HUES64 (cell line): ENCODE measurements around the gene PIK3R6.

Source experiments
- H3K27ac ChIP-seq: 2 replicates; pipeline ENCODE4 v1.7.0; 2013; ENCODE audit warnings: low read depth, low read length, inconsistent platforms
- H3K27me3 ChIP-seq: 2 replicates; pipeline ENCODE4 v1.6.1; 2013; ENCODE audit warnings: mild to moderate bottlenecking, low read length; ENCODE audit not compliant: insufficient read depth
- H3K36me3 ChIP-seq: 2 replicates; pipeline ENCODE4 v1.6.1; 2013; ENCODE audit warnings: mild to moderate bottlenecking, low read length; ENCODE audit not compliant: insufficient read depth
- H3K4me1 ChIP-seq: 2 replicates; pipeline ENCODE4 v1.6.1; 2013; ENCODE audit warnings: mild to moderate bottlenecking, low read length, moderate library complexity; ENCODE audit not compliant: insufficient read depth
- H3K4me3 ChIP-seq: 2 replicates; pipeline ENCODE4 v1.5.1; 2013; ENCODE audit warnings: mild to moderate bottlenecking, low read length, moderate library complexity
- H3K9ac ChIP-seq: 2 replicates; pipeline ENCODE4 v1.6.1; 2013; ENCODE audit warnings: mild to moderate bottlenecking, low read depth, low read length
- H3K9me3 ChIP-seq: 2 replicates; pipeline ENCODE4 v1.6.1; 2013; ENCODE audit warnings: low read depth, low read length; ENCODE audit not compliant: insufficient read depth
- WGBS: fragments of 150-250, 120-280 bp; methylation state at CpG from one replicate; pipeline ENCODE4 v1.1.7; 2013; ENCODE audit warnings: missing lambda C conversion rate; 5-methylcytosine and 5-hydroxymethylcytosine counted together

Gene PIK3R6

GRCh38 chr17:8904201-8904600, 36.7 kb upstream of the PIK3R6 start:
- Histone ChIP-seq H3K36me3 (no peaks in the 10 kb centered on the region), H3K4me3 (no peak overlapping the region), H3K9ac (no peak overlapping the region), H3K4me1 (peaks cover 10% of the 10 kb centered on the region; the same call in 1 of the 2 replicates), H3K27me3 (no peaks in the 10 kb centered on the region), H3K27ac (no peak overlapping the region), H3K9me3 (no peaks in the 10 kb centered on the region)
- WGBS: 75% methylated on average over 1 of the region's 2 CpGs

- H3K9ac ChIP-seq: no peak overlapping the region
- H3K4me1 ChIP-seq: peaks cover 10% of the 10 kb centered on the region; the same call in 1 of the 2 replicates
- no peaks in the 10 kb centered on the region for H3K27me3 ChIP-seq
- H3K4me3 ChIP-seq: peak overlapping the region; percentile 3; the same call in 1 of the 2 replicates
- 50% methylated on average over 15 of the region's 15 CpGs for WGBS
- H3K36me3 ChIP-seq: no peaks in the 10 kb centered on the region
- 0 out of 2 replicates have a peak overlapping the region, but pooled peaks have one; percentile 26 for H3K27ac ChIP-seq
- no peaks in the 10 kb centered on the region for H3K9me3 ChIP-seq
Observed at GRCh38 chr17:8900626-8901585, 33.4 kb upstream of the PIK3R6 start.

- 89% methylated on average over 6 of the region's 6 CpGs for WGBS
- H3K27me3 ChIP-seq: no peaks in the 10 kb centered on the region
- H3K27ac ChIP-seq: no peak overlapping the region
- H3K9ac ChIP-seq: no peak overlapping the region
- peaks cover 10% of the 10 kb centered on the region; the same call in 1 of the 2 replicates for H3K4me1 ChIP-seq
- H3K9me3 ChIP-seq: no peaks in the 10 kb centered on the region
- no peaks in the 10 kb centered on the region for H3K36me3 ChIP-seq
- peak overlapping the region; percentile 3; the same call in 1 of the 2 replicates for H3K4me3 ChIP-seq
Observed at GRCh38 chr17:8900207-8900606, 32.7 kb upstream of the PIK3R6 start.

GRCh38 chr17:8898636-8899035, 31.2 kb upstream of the PIK3R6 start:
- WGBS: 95% methylated on average over 6 of the region's 6 CpGs
- no peak overlapping the region for H3K9ac ChIP-seq

GRCh38 chr17:8898126-8898525, 30.7 kb upstream of the PIK3R6 start:
- H3K27ac ChIP-seq: no peak overlapping the region
- H3K4me1 ChIP-seq: peaks cover 17% of the 10 kb centered on the region
- no peak overlapping the region for H3K4me3 ChIP-seq

More at GRCh38 chr17:8898636-8899035, 31.2 kb upstream of the PIK3R6 start:
- H3K27me3 ChIP-seq: 0 out of 2 replicates have a peak, but pooled peaks cover 6% of the 10 kb centered on the region
- H3K4me3 ChIP-seq: no peak overlapping the region
- H3K36me3 ChIP-seq: no peaks in the 10 kb centered on the region
- H3K27ac ChIP-seq: no peak overlapping the region
- peaks cover 16% of the 10 kb centered on the region for H3K4me1 ChIP-seq
- no peaks in the 10 kb centered on the region for H3K9me3 ChIP-seq

GRCh38 chr17:8896641-8897635, 29.5 kb upstream of the PIK3R6 start:
- H3K36me3 ChIP-seq: no peaks in the 10 kb centered on the region
- no peak overlapping the region for H3K27ac ChIP-seq

More at GRCh38 chr17:8898126-8898525, 30.7 kb upstream of the PIK3R6 start:
- Histone ChIP-seq H3K36me3 (no peaks in the 10 kb centered on the region), H3K9me3 (no peaks in the 10 kb centered on the region), H3K27me3 (0 out of 2 replicates have a peak, but pooled peaks cover 6% of the 10 kb centered on the region), H3K9ac (no peak overlapping the region)
- 89% methylated on average over 2 of the region's 2 CpGs for WGBS

GRCh38 chr17:8896087-8896486, 28.6 kb upstream of the PIK3R6 start:
- 91% methylated on average over 3 of the region's 3 CpGs for WGBS
- H3K9ac ChIP-seq: no peak overlapping the region
- H3K9me3 ChIP-seq: no peaks in the 10 kb centered on the region
- 0 out of 2 replicates have a peak, but pooled peaks cover 6% of the 10 kb centered on the region for H3K27me3 ChIP-seq
- H3K36me3 ChIP-seq: no peaks in the 10 kb centered on the region
- no peak overlapping the region for H3K27ac ChIP-seq
- peaks cover 17% of the 10 kb centered on the region for H3K4me1 ChIP-seq
- H3K4me3 ChIP-seq: no peak overlapping the region

More at GRCh38 chr17:8896641-8897635, 29.5 kb upstream of the PIK3R6 start:
- H3K9me3 ChIP-seq: no peaks in the 10 kb centered on the region
- 87% methylated on average over 12 of the region's 12 CpGs for WGBS
- no peak overlapping the region for H3K4me3 ChIP-seq
- H3K4me1 ChIP-seq: peaks cover 17% of the 10 kb centered on the region
- 0 out of 2 replicates have a peak, but pooled peaks cover 6% of the 10 kb centered on the region for H3K27me3 ChIP-seq
- no peak overlapping the region for H3K9ac ChIP-seq

- WGBS: 34% methylated on average over 24 of the region's 24 CpGs
- H3K4me1 ChIP-seq: peaks cover 7% of the 10 kb centered on the region; the same call in 1 of the 2 replicates
- H3K4me3 ChIP-seq: peak overlapping the region; percentile 45
- no peaks in the 10 kb centered on the region for H3K36me3 ChIP-seq
- H3K9me3 ChIP-seq: no peaks in the 10 kb centered on the region
- H3K9ac ChIP-seq: no peak overlapping the region
- 0 out of 2 replicates have a peak, but pooled peaks cover 6% of the 10 kb centered on the region for H3K27me3 ChIP-seq
- no peak overlapping the region for H3K27ac ChIP-seq
Observed at GRCh38 chr17:8894673-8895578, 27.5 kb upstream of the PIK3R6 start.

GRCh38 chr17:8894202-8894671, 26.8 kb upstream of the PIK3R6 start:
- Histone ChIP-seq H3K4me1 (peaks cover 7% of the 10 kb centered on the region; the same call in 1 of the 2 replicates), H3K9me3 (no peaks in the 10 kb centered on the region), H3K27ac (no peak overlapping the region), H3K4me3 (peak overlapping the region; percentile 45), H3K9ac (no peak overlapping the region), H3K36me3 (no peaks in the 10 kb centered on the region), H3K27me3 (0 out of 2 replicates have a peak, but pooled peaks cover 6% of the 10 kb centered on the region)
- WGBS: 12% methylated on average over 17 of the region's 17 CpGs
